IMR-90 (cell line): ENCODE measurements around the gene L3MBTL3.

Experiments used
- BHLHE40 ChIP-seq: fragments of 150-350 bp; IDR thresholded peaks from 2 replicates; pipeline ENCODE4 v1.6.1; 2016; ENCODE audit warnings: mild to moderate bottlenecking, low read depth, low read length
- CEBPB ChIP-seq: IDR thresholded peaks from 2 replicates; pipeline ENCODE4 v1.6.1; 2012; ENCODE audit warnings: low read depth, low read length, improper control_type of control experiment
- CHD1 ChIP-seq: IDR thresholded peaks from 2 replicates; pipeline ENCODE4 v1.6.1; 2012; ENCODE audit warnings: low read depth, low read length, improper control_type of control experiment
- CTCF ChIP-seq: conservative IDR thresholded peaks from 2 replicates; pipeline ENCODE4 v1.5.1; 2012; ENCODE audit warnings: mild to moderate bottlenecking, low read depth, low read length, improper control_type of control experiment
- ELK1 ChIP-seq: fragments of 150-350 bp; IDR thresholded peaks from 2 replicates; pipeline ENCODE4 v1.6.1; 2016; ENCODE audit warnings: low read depth, mild to moderate bottlenecking, low read length, moderate library complexity, borderline replicate concordance
- FOS ChIP-seq: fragments of 150-350 bp; IDR thresholded peaks from 2 replicates; pipeline ENCODE4 v1.6.1; 2016; ENCODE audit warnings: low read depth, low read length
- MXI1 ChIP-seq: IDR thresholded peaks from 2 replicates; pipeline ENCODE4 v1.6.1; 2012; ENCODE audit warnings: low read depth, mild to moderate bottlenecking, low read length, moderate library complexity, borderline replicate concordance
- NFE2L2 ChIP-seq: fragments of 150-350 bp; IDR thresholded peaks from 2 replicates; pipeline ENCODE4 v1.6.1; 2016; ENCODE audit warnings: low read depth, mild to moderate bottlenecking, low read length
- POLR2A ChIP-seq: IDR thresholded peaks from 2 replicates; pipeline ENCODE4 v1.6.1; 2012; ENCODE audit warnings: mild to moderate bottlenecking, low read depth, low read length
- RAD21 ChIP-seq: IDR thresholded peaks from 2 replicates; pipeline ENCODE4 v1.6.1; 2012; ENCODE audit warnings: low read length, improper control_type of control experiment
- RCOR1 ChIP-seq: IDR thresholded peaks from 2 replicates; pipeline ENCODE4 v1.6.1; 2012; ENCODE audit warnings: mild to moderate bottlenecking, low read length, improper control_type of control experiment; ENCODE audit not compliant: insufficient replicate concordance
- RFX5 ChIP-seq: IDR thresholded peaks from 2 replicates; pipeline ENCODE4 v1.8.0; 2012; ENCODE audit warnings: low read depth, mild to moderate bottlenecking, low read length, moderate library complexity
- SMC3 ChIP-seq: fragments of 150-350 bp; IDR thresholded peaks from 2 replicates; pipeline ENCODE4 v1.6.1; 2016; ENCODE audit warnings: low read depth, mild to moderate bottlenecking, antibody characterized with exemption, low read length, moderate library complexity
- USF2 ChIP-seq: fragments of 150-350 bp; IDR thresholded peaks from 2 replicates; pipeline ENCODE4 v1.6.1; 2017; ENCODE audit warnings: mild to moderate bottlenecking, antibody characterized with exemption, low read length, low read depth

GRCh38 chr6:130041594-130041993 lies 23.2 kb downstream of the L3MBTL3 start:
- TF ChIP-seq CTCF (no peak), POLR2A (no peak), RCOR1 (no peak), CHD1 (no peak), USF2 (no peak), MXI1 (no peak), CEBPB (no peak), RAD21 (no peak), ELK1 (no peak), RFX5 (no peak), BHLHE40 (no peak), FOS (no peak), SMC3 (no peak), NFE2L2 (no peak)
